SIG-M5 treated with dmso at 0.1 percent for 504 hours (cell line): ENCODE results near the gene DDIAS.
"Not testable (repeated sequence)": the region's sequence is repeated elsewhere in the genome, so short reads cannot be mapped to it uniquely, and the experiment has no call there.

Experiments used
- DNase-seq: peaks from one replicate; lab custom pipeline; 2025; ENCODE audit not compliant: unreplicated experiment; lab: John Stamatoyannopoulos, UW

Gene DDIAS

GRCh38 chr11:82901165-82901921 is at the start of gene DDIAS:
DDIAS (plus strand) TSS chr11:82901736; CDS start chr11:82914739, 13,003 bp downstream.
- DNase-seq = peak; percentile 98

- DNase-seq = no peak
Measured at GRCh38 chr11:82854242-82854641, 47.3 kb upstream of the DDIAS start.

GRCh38 chr11:82854916-82855315 is 46.6 kb upstream of the DDIAS start:
- not testable (repeated sequence) for DNase-seq

GRCh38 chr11:82855616-82856015 is 45.9 kb upstream of the DDIAS start:
- no peak for DNase-seq

GRCh38 chr11:82857145-82857544 is 44.4 kb upstream of the DDIAS start:
- DNase-seq = no peak

GRCh38 chr11:82858133-82858532 is 43.4 kb upstream of the DDIAS start:
- no peak for DNase-seq

GRCh38 chr11:82858556-82859091 is 42.9 kb upstream of the DDIAS start:
- DNase-seq = no peak

- DNase-seq = no peak
Measured at GRCh38 chr11:82859750-82860149, 41.8 kb upstream of the DDIAS start.

- DNase-seq = no peak
Measured at GRCh38 chr11:82862379-82862778, 39.2 kb upstream of the DDIAS start.

GRCh38 chr11:82863209-82863608 is 38.3 kb upstream of the DDIAS start:
- no peak for DNase-seq

GRCh38 chr11:82864268-82864667 is 37.3 kb upstream of the DDIAS start:
- peak; percentile 70 for DNase-seq

- no peak for DNase-seq
Measured at GRCh38 chr11:82865841-82866240, 35.7 kb upstream of the DDIAS start.

- peak; percentile 66 for DNase-seq
Measured at GRCh38 chr11:82867495-82868082, 33.9 kb upstream of the DDIAS start.

GRCh38 chr11:82869657-82870056 is 31.9 kb upstream of the DDIAS start:
- no peak for DNase-seq

- DNase-seq = no peak
Measured at GRCh38 chr11:82871646-82872045, 29.9 kb upstream of the DDIAS start.

GRCh38 chr11:82872377-82873150 is 29.0 kb upstream of the DDIAS start:
- no peak for DNase-seq

- no peak for DNase-seq
Measured at GRCh38 chr11:82873919-82874333, 27.6 kb upstream of the DDIAS start.

GRCh38 chr11:82874646-82875523 is 26.7 kb upstream of the DDIAS start:
- DNase-seq = no peak

GRCh38 chr11:82883853-82884252 is 17.7 kb upstream of the DDIAS start:
- DNase-seq = no peak

- DNase-seq = peak; percentile 89
Measured at GRCh38 chr11:82889133-82890001, 12.2 kb upstream of the DDIAS start.
